Mesendoderm (in vitro differentiated cells): ENCODE measurements around the gene NCF2.

Experiments
- DNase-seq: peaks from one replicate; pipeline ENCODE4 v3.0.0; 2013
- H2AK5ac ChIP-seq: 2 replicates; pipeline ENCODE4 v1.6.1; 2013; ENCODE audit warnings: low read length, inconsistent platforms
- H2BK120ac ChIP-seq: 2 replicates; pipeline ENCODE4 v1.6.1; 2013; ENCODE audit warnings: low read depth, mild to moderate bottlenecking, low read length, moderate library complexity, mixed read lengths
- H2BK15ac ChIP-seq: replicated peaks from 2 replicates; pipeline ENCODE4 v1.6.1; 2013; ENCODE audit warnings: low read depth, mild to moderate bottlenecking, moderate library complexity
- H2BK5ac ChIP-seq: 2 replicates; pipeline ENCODE4 v1.6.1; 2013; ENCODE audit warnings: low read length, inconsistent platforms
- H3K18ac ChIP-seq: 2 replicates; pipeline ENCODE4 v1.6.1; 2013; ENCODE audit warnings: mild to moderate bottlenecking, low read length, mixed read lengths
- H3K23ac ChIP-seq: one replicate; pipeline ENCODE4 v1.6.1; 2013; ENCODE audit warnings: low read length
- H3K27ac ChIP-seq: 2 replicates; pipeline ENCODE4 v1.5.1; 2013; ENCODE audit warnings: low read depth, mild to moderate bottlenecking, inconsistent platforms, low read length, moderate library complexity
- H3K27me3 ChIP-seq: 2 replicates; pipeline ENCODE4 v1.6.1; 2013; ENCODE audit warnings: low read length, control low read depth, mild to moderate bottlenecking, inconsistent platforms; ENCODE audit not compliant: insufficient read depth, poor library complexity
- H3K36me3 ChIP-seq: 2 replicates; pipeline ENCODE4 v1.6.1; 2013; ENCODE audit warnings: low read length, inconsistent platforms; ENCODE audit not compliant: control insufficient read depth, insufficient read depth
- H3K4ac ChIP-seq: one replicate; pipeline ENCODE4 v1.6.1; 2013; ENCODE audit warnings: low read depth, mild to moderate bottlenecking, low read length, moderate library complexity
- H3K4me1 ChIP-seq: 2 replicates; pipeline ENCODE4 v1.6.1; 2013; ENCODE audit warnings: low read depth, low read length, inconsistent platforms; ENCODE audit not compliant: control insufficient read depth
- H3K4me2 ChIP-seq: 2 replicates; pipeline ENCODE4 v1.6.1; 2013; ENCODE audit warnings: low read length
- H3K4me3 ChIP-seq: 2 replicates; pipeline ENCODE4 v1.5.1; 2013; ENCODE audit warnings: mild to moderate bottlenecking, low read length
- H3K56ac ChIP-seq: one replicate; pipeline ENCODE4 v1.6.1; 2013; ENCODE audit warnings: low read length
- H3K79me1 ChIP-seq: 2 replicates; pipeline ENCODE4 v1.6.1; 2013; ENCODE audit warnings: low read length, inconsistent platforms
- H3K79me2 ChIP-seq: 2 replicates; pipeline ENCODE4 v1.6.1; 2013; ENCODE audit warnings: mild to moderate bottlenecking, low read length; ENCODE audit not compliant: control insufficient read depth, insufficient read depth
- H3K9ac ChIP-seq: 2 replicates; pipeline ENCODE4 v1.6.1; 2013; ENCODE audit warnings: low read length, inconsistent platforms
- H4K5ac ChIP-seq: one replicate; pipeline ENCODE4 v1.6.1; 2013; ENCODE audit warnings: low read length
- H4K8ac ChIP-seq: one replicate; pipeline ENCODE4 v1.6.1; 2013; ENCODE audit warnings: low read depth, mild to moderate bottlenecking, control low read depth, low read length, moderate library complexity
- WGBS: extraction: QIAGEN DNeasy Blood & Tissue Kit; methylation state at CpG from one replicate; pipeline ENCODE4 v1.1.7; 2013; ENCODE audit warnings: low lambda C conversion rate, missing lambda C conversion rate; ENCODE audit not compliant: insufficient coverage; ENCODE audit errors: extremely low coverage; 5-methylcytosine and 5-hydroxymethylcytosine counted together

NCF2 gene

DNA sequence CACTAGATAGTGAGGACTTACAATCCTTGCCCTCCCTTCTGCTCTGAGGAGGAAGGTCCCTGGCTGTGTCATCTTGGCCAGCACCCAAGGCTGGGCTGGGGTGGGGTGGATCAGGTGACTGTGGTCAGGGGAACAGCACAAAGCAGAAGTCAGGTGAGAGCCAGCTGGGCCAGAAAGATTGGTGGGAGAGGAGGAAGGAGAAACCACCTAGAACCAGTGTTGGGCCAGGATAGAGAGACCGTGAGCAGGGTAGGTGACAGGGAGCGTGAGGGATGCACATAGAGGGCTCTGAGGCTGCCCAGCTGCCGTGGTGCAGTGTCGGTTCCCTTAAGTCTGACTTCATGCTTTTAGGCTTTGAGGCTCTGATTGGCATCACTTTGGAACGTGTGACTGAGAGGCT is 22.7 kb downstream of the NCF2 start:
- H3K18ac ChIP-seq, result no peak overlapping the region
- H2BK5ac ChIP-seq, result no peak overlapping the region
- H3K4me1 ChIP-seq, result no peaks in the 10 kb centered on the region
- no peak overlapping the region for H3K56ac ChIP-seq
- H3K79me1 ChIP-seq, result no peaks in the 10 kb centered on the region
- no peak overlapping the region for H3K27ac ChIP-seq
- H3K9ac ChIP-seq, result no peak overlapping the region
- H3K79me2 ChIP-seq, result no peaks in the 10 kb centered on the region
- H3K23ac ChIP-seq, result no peak overlapping the region
- H3K4me3 ChIP-seq, result no peak overlapping the region
- H3K27me3 ChIP-seq, result no peaks in the 10 kb centered on the region
- no CpG with 5 or more reads among the region's 5 CpGs for WGBS
- H2AK5ac ChIP-seq, result no peak overlapping the region
- DNase-seq, result no peak
- H4K8ac ChIP-seq, result no peak overlapping the region
- no peak overlapping the region for H4K5ac ChIP-seq
- no peaks in the 10 kb centered on the region for H3K36me3 ChIP-seq
- no peak overlapping the region for H2BK15ac ChIP-seq
- no peak overlapping the region for H3K4ac ChIP-seq
- no peak overlapping the region for H3K4me2 ChIP-seq
- no peak overlapping the region for H2BK120ac ChIP-seq

DNA sequence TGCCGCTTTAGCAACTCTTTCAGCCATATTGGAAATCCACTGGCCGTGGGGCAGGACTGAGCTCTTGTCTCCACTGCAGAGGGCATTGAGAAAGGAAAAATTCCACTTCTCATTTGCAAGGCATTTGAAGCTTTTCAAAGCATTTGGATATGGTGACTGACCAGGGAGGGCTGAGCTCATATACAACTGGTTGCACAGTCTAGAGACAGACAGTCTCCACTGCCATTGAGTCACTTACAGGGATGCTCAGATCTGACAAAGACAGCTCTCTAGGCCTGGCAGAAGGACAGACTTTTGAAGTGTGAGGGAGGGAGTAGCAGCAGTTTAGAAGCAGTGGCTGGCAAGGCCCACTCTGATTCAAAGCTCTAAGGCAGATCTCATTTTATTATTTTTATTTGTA is 24.2 kb downstream of the NCF2 start:
- no peak overlapping the region for H4K8ac ChIP-seq
- H3K4me3 ChIP-seq, result no peak overlapping the region
- H3K4me2 ChIP-seq, result no peak overlapping the region
- no peak overlapping the region for H3K9ac ChIP-seq
- WGBS, result no CpG with 5 or more reads among the region's 2 CpGs
- DNase-seq, result no peak
- H3K4me1 ChIP-seq, result no peaks in the 10 kb centered on the region
- H3K27me3 ChIP-seq, result no peaks in the 10 kb centered on the region
- H2AK5ac ChIP-seq, result no peak overlapping the region
- no peak overlapping the region for H3K27ac ChIP-seq
- H2BK15ac ChIP-seq, result no peak overlapping the region
- no peak overlapping the region for H2BK120ac ChIP-seq
- no peak overlapping the region for H3K23ac ChIP-seq
- H3K56ac ChIP-seq, result no peak overlapping the region
- no peak overlapping the region for H3K18ac ChIP-seq
- no peak overlapping the region for H3K4ac ChIP-seq
- no peaks in the 10 kb centered on the region for H3K79me1 ChIP-seq
- no peaks in the 10 kb centered on the region for H3K79me2 ChIP-seq
- no peaks in the 10 kb centered on the region for H3K36me3 ChIP-seq
- H4K5ac ChIP-seq, result no peak overlapping the region
- no peak overlapping the region for H2BK5ac ChIP-seq

DNA sequence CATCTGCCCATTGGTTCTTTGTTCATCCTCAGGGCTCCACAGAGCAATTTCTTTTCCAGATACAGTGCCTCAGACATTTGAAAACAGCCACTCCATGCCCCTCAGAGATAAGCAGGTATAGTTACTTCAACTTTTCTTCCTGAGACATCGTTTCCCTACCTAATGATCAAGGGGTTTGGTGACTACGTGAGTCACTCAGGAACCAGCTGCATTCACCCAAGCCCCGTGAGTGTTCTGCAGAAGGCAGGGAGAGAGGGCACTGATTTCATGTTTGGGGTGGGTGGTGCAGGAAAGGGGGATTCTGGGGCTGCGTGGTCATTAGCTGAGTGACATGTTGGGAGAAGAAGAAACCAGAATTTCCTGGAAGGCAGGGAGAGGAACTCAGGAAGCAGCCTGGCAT is 25.0 kb downstream of the NCF2 start:
- H2BK120ac ChIP-seq, result no peak overlapping the region
- H3K4me2 ChIP-seq, result no peak overlapping the region
- no peak overlapping the region for H2AK5ac ChIP-seq
- no peak overlapping the region for H3K4ac ChIP-seq
- H3K4me1 ChIP-seq, result no peaks in the 10 kb centered on the region
- H3K36me3 ChIP-seq, result no peaks in the 10 kb centered on the region
- H2BK5ac ChIP-seq, result no peak overlapping the region
- H3K23ac ChIP-seq, result no peak overlapping the region
- H3K27me3 ChIP-seq, result no peaks in the 10 kb centered on the region
- H2BK15ac ChIP-seq, result no peak overlapping the region
- H3K18ac ChIP-seq, result no peak overlapping the region
- H3K4me3 ChIP-seq, result no peak overlapping the region
- no peaks in the 10 kb centered on the region for H3K79me1 ChIP-seq
- DNase-seq, result no peak
- no peaks in the 10 kb centered on the region for H3K79me2 ChIP-seq
- no CpG with 5 or more reads among the region's 4 CpGs for WGBS
- no peak overlapping the region for H4K5ac ChIP-seq
- H4K8ac ChIP-seq, result no peak overlapping the region
- H3K27ac ChIP-seq, result no peak overlapping the region
- H3K56ac ChIP-seq, result no peak overlapping the region
- H3K9ac ChIP-seq, result no peak overlapping the region

- WGBS, result no CpG with 5 or more reads among the region's 2 CpGs
- no peak overlapping the region for H2BK120ac ChIP-seq
- no peak for DNase-seq
These were observed 27.6 kb downstream of the NCF2 start for GRCh38 chr1:183562701-183563100.

DNA sequence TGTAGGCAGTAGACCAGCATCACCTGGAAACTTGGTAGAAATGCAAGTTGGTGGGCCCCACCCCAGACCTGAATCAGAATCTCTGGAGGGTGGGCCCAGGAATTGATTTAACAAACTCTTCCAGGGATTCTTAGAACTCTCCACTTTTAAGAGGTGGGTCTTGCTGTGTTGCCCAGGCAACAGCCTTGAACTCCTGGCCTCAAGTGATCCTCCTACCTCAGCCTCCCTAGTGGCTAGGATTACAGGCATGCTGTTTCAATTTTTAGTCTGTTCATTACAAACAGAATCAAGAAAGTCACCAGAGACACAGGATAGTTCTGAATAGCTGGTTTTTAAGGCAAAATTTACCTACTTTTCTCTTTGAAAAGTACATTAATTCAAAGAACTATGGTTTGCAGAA is 31.2 kb downstream of the NCF2 start:
- Histone ChIP-seq H3K56ac (no peak overlapping the region), H2BK15ac (no peak overlapping the region), H3K79me1 (no peaks in the 10 kb centered on the region), H3K36me3 (no peaks in the 10 kb centered on the region), H3K4me3 (no peak overlapping the region), H2BK5ac (no peak overlapping the region), H2AK5ac (no peak overlapping the region), H3K4me2 (no peak overlapping the region), H3K27ac (no peak overlapping the region), H3K18ac (no peak overlapping the region), H3K4me1 (no peaks in the 10 kb centered on the region), H3K23ac (no peak overlapping the region), H4K5ac (no peak overlapping the region), H2BK120ac (no peak overlapping the region), H3K79me2 (no peaks in the 10 kb centered on the region), H4K8ac (no peak overlapping the region), H3K9ac (no peak overlapping the region), H3K27me3 (no peaks in the 10 kb centered on the region), H3K4ac (no peak overlapping the region)
- DNase-seq, result no peak

More at GRCh38 chr1:183562701-183563100, 27.6 kb downstream of the NCF2 start:
- H3K23ac ChIP-seq, result no peak overlapping the region
- H3K27me3 ChIP-seq, result no peaks in the 10 kb centered on the region
- H3K9ac ChIP-seq, result no peak overlapping the region
- no peak overlapping the region for H3K4me3 ChIP-seq
- no peak overlapping the region for H3K4me2 ChIP-seq
- H3K79me2 ChIP-seq, result no peaks in the 10 kb centered on the region
- no peaks in the 10 kb centered on the region for H3K79me1 ChIP-seq
- H2BK5ac ChIP-seq, result no peak overlapping the region
- H3K4ac ChIP-seq, result no peak overlapping the region
- H2BK15ac ChIP-seq, result no peak overlapping the region
- H2AK5ac ChIP-seq, result no peak overlapping the region
- H3K4me1 ChIP-seq, result no peaks in the 10 kb centered on the region
- H4K5ac ChIP-seq, result no peak overlapping the region
- no peaks in the 10 kb centered on the region for H3K36me3 ChIP-seq
- H4K8ac ChIP-seq, result no peak overlapping the region
- H3K56ac ChIP-seq, result no peak overlapping the region
- H3K27ac ChIP-seq, result no peak overlapping the region
- H3K18ac ChIP-seq, result no peak overlapping the region

GRCh38 chr1:183554577-183554976 is 35.7 kb downstream of the NCF2 start:
- Histone ChIP-seq H2BK15ac (no peak overlapping the region), H4K8ac (no peak overlapping the region), H3K27ac (no peak overlapping the region), H3K9ac (no peak overlapping the region), H3K4me2 (no peak overlapping the region), H3K4me3 (no peak overlapping the region), H3K4ac (no peak overlapping the region), H3K36me3 (peaks cover 2% of the 10 kb centered on the region), H3K4me1 (no peaks in the 10 kb centered on the region), H3K23ac (no peak overlapping the region), H3K79me2 (no peaks in the 10 kb centered on the region), H4K5ac (no peak overlapping the region), H2BK120ac (no peak overlapping the region), H2AK5ac (no peak overlapping the region), H3K56ac (no peak overlapping the region), H3K18ac (no peak overlapping the region), H2BK5ac (no peak overlapping the region), H3K27me3 (no peaks in the 10 kb centered on the region), H3K79me1 (no peaks in the 10 kb centered on the region)
- no peak for DNase-seq
- no CpG with 5 or more reads among the region's 3 CpGs for WGBS
